A204.1 (cell line): ENCODE results near the gene DCTPP1.
"Not testable (repeated sequence)": the region's sequence is repeated elsewhere in the genome, so short reads cannot be mapped to it uniquely, and the experiment has no call there.

Experiments used
- FAIRE-seq: peaks from 2 replicates; lab custom pipeline; 2012; peaks lifted over from hg19 to GRCh38; lab: Jason Lieb, UNC

DCTPP1 gene

GRCh38 chr16:30429678-30430427, at the start of gene DCTPP1:
Gene DCTPP1, minus strand, starts transcription at chr16:30430030. Its CDS starts 50 bp downstream, at chr16:30429980.
- peak; percentile 96 for FAIRE-seq

GRCh38 chr16:30478766-30479478, 49.1 kb upstream of the DCTPP1 start:
- FAIRE-seq, result no peak

GRCh38 chr16:30477773-30478172, 47.9 kb upstream of the DCTPP1 start:
- not testable (repeated sequence) for FAIRE-seq

- no peak for FAIRE-seq
These were observed 47.2 kb upstream of the DCTPP1 start for GRCh38 chr16:30476991-30477390.

- FAIRE-seq, result no peak
These were observed 44.9 kb upstream of the DCTPP1 start for GRCh38 chr16:30474684-30475083.

- no peak for FAIRE-seq
These were observed 44.2 kb upstream of the DCTPP1 start for GRCh38 chr16:30474074-30474452.

- FAIRE-seq, result no peak
These were observed 43.6 kb upstream of the DCTPP1 start for GRCh38 chr16:30473231-30474073.

GRCh38 chr16:30472328-30472942, 42.6 kb upstream of the DCTPP1 start, which contains the start of gene ITGAL:
Gene ITGAL, plus strand, starts transcription at chr16:30472742. Its CDS starts 96 bp downstream, at chr16:30472838.
- FAIRE-seq, result no peak

GRCh38 chr16:30470632-30470995, 40.8 kb upstream of the DCTPP1 start:
- no peak for FAIRE-seq

GRCh38 chr16:30470170-30470512, 40.3 kb upstream of the DCTPP1 start:
- no peak for FAIRE-seq

- FAIRE-seq, result no peak
These were observed 34.2 kb upstream of the DCTPP1 start for GRCh38 chr16:30464078-30464477.

GRCh38 chr16:30461426-30461825, 31.6 kb upstream of the DCTPP1 start:
- FAIRE-seq, result not testable (repeated sequence)

GRCh38 chr16:30459456-30459855, 29.6 kb upstream of the DCTPP1 start:
- no peak for FAIRE-seq

GRCh38 chr16:30458561-30459394, 28.9 kb upstream of the DCTPP1 start:
- FAIRE-seq, result no peak

GRCh38 chr16:30457743-30458560, 28.1 kb upstream of the DCTPP1 start:
- FAIRE-seq, result no peak

- FAIRE-seq, result no peak
These were observed 27.4 kb upstream of the DCTPP1 start for GRCh38 chr16:30457256-30457655.

GRCh38 chr16:30456302-30456701, 26.5 kb upstream of the DCTPP1 start:
- no peak for FAIRE-seq

- FAIRE-seq, result not testable (repeated sequence)
These were observed 23.1 kb upstream of the DCTPP1 start for GRCh38 chr16:30452709-30453580.

- no peak for FAIRE-seq
These were observed 19.2 kb upstream of the DCTPP1 start for GRCh38 chr16:30449116-30449435.
